Erythroblast (primary cell): ENCODE measurements around the gene AFF3.
"Not testable (repeated sequence)": the region's sequence is repeated elsewhere in the genome, so short reads cannot be mapped to it uniquely, and the experiment has no call there.

ENCODE experiments used
- DNase-seq, 2 experiments: peaks; one replicate each; lab custom pipeline; 2025; lab: John Stamatoyannopoulos, UW
- GATA1 ChIP-seq: IDR thresholded peaks from 2 replicates; pipeline ENCODE4 v1.6.1; 2011; ENCODE audit warnings: low read depth, mild to moderate bottlenecking, control low read depth, low read length, moderate library complexity
- POLR2A ChIP-seq: IDR thresholded peaks from 2 replicates; pipeline ENCODE4 v1.6.1; 2011; ENCODE audit warnings: mild to moderate bottlenecking, low read length

The AFF3 gene

GRCh38 chr2:100178085-100178788, 35.8 kb upstream of the AFF3 start:
- TF ChIP-seq POLR2A (no peak), GATA1 (no peak)

GRCh38 chr2:100176925-100177324, 34.5 kb upstream of the AFF3 start:
- TF ChIP-seq GATA1 (no peak), POLR2A (no peak)
- no peak for DNase-seq

More at GRCh38 chr2:100178085-100178788, 35.8 kb upstream of the AFF3 start:
- peak; percentile 62 to 73 for DNase-seq

- no peak for TF ChIP-seq POLR2A
- TF ChIP-seq GATA1, result no peak
- DNase-seq, result no peak
Measured at GRCh38 chr2:100174026-100174431, 31.6 kb upstream of the AFF3 start.

GRCh38 chr2:100166701-100167100, 24.3 kb upstream of the AFF3 start:
- DNase-seq, result no peak
- TF ChIP-seq POLR2A, result no peak
- no peak for TF ChIP-seq GATA1

GRCh38 chr2:100163605-100164004, 21.2 kb upstream of the AFF3 start:
- TF ChIP-seq GATA1, result no peak
- no peak for TF ChIP-seq POLR2A
- DNase-seq, result no peak

- no peak for DNase-seq
- TF ChIP-seq POLR2A (no peak), GATA1 (no peak)
Measured at GRCh38 chr2:100161945-100162620, 19.7 kb upstream of the AFF3 start.

- TF ChIP-seq POLR2A (no peak), GATA1 (no peak)
Measured at GRCh38 chr2:100160396-100160795, 18.0 kb upstream of the AFF3 start.

GRCh38 chr2:100151832-100152231, 9.4 kb upstream of the AFF3 start:
- DNase-seq, result not testable (repeated sequence)

More at GRCh38 chr2:100160396-100160795, 18.0 kb upstream of the AFF3 start:
- DNase-seq, result no peak

GRCh38 chr2:100151310-100151709, 8.9 kb upstream of the AFF3 start:
- DNase-seq, result no peak
- TF ChIP-seq POLR2A (no peak), GATA1 (no peak)

- no peak for DNase-seq
- TF ChIP-seq POLR2A, result no peak
- TF ChIP-seq GATA1, result no peak
Measured at GRCh38 chr2:100148883-100149282, 6.5 kb upstream of the AFF3 start.

GRCh38 chr2:100146657-100146960, 4.2 kb upstream of the AFF3 start:
- DNase-seq, result no peak
- TF ChIP-seq GATA1 (no peak), POLR2A (no peak)

- TF ChIP-seq POLR2A (no peak), GATA1 (no peak)
- no peak for DNase-seq
Measured at GRCh38 chr2:100145893-100146656, 3.7 kb upstream of the AFF3 start.

GRCh38 chr2:100143286-100143685, 896 bp upstream of the AFF3 start:
- TF ChIP-seq POLR2A (no peak), GATA1 (no peak)
- DNase-seq, result no peak

GRCh38 chr2:100141906-100142305, 484 bp downstream of the AFF3 start:
- TF ChIP-seq POLR2A (no peak), GATA1 (no peak)
- DNase-seq, result no peak

GRCh38 chr2:100140582-100140981, 1.8 kb downstream of the AFF3 start:
- TF ChIP-seq GATA1 (no peak), POLR2A (no peak)
- DNase-seq, result no peak
